Muscle of arm (tissue), 14 donors: ENCODE measurements around the gene PCDHGB2. TPM values are rescaled to one million over a fixed set of nuclear protein-coding genes. Genes with fewer than 3 reads are reported as not detected.
"Not testable (repeated sequence)": the region's sequence is repeated elsewhere in the genome, so short reads cannot be mapped to it uniquely, and the experiment has no call there.

Experiments
- DNase-seq: peaks from one replicate; pipeline ENCODE4 v3.0.0-alpha.2; 2013
- long read RNA-seq, 11 donors: transcript quantifications; one replicate each; lab custom pipeline, GENCODE V29; 2026
- polyA plus RNA-seq, 12 donors: library from polyadenylated mRNA; unstranded; fragments of 120-200 nt; gene quantifications; one replicate each; pipeline ENCODE4 v1.2.1, GENCODE V29; 2013; ENCODE audit not compliant: insufficient read length in 12 of 12

Gene PCDHGB2
- polyA plus RNA-seq: 1 to 10 TPM in 10 of 12 donors, not detected in 2; 1.8 to 3.0 (median 2.1) TPM
- long read RNA-seq, donor 1, partial matches to known transcripts: 0 of 1 reads
- long read RNA-seq, donor 1, other reads (novel, unspliced or antisense): 0 of 1 reads
- long read RNA-seq, donor 2: 0 reads
- long read RNA-seq, donor 3, partial matches to known transcripts: 0 of 2 reads
- long read RNA-seq, donor 3, other reads (novel, unspliced or antisense): 0 of 2 reads
- long read RNA-seq, donor 4: 0 reads
- long read RNA-seq, donor 5, partial matches to known transcripts: 0 of 4 reads
- long read RNA-seq, donor 5, other reads (novel, unspliced or antisense): 0 of 4 reads
- long read RNA-seq, donor 6, partial matches to known transcripts: 0 of 1 reads
- long read RNA-seq, donor 6, other reads (novel, unspliced or antisense): 0 of 1 reads
- long read RNA-seq, donor 7, full-length matches to known transcripts: 6 of 6 reads
- long read RNA-seq, donor 7, partial matches to known transcripts: 0 of 6 reads
- long read RNA-seq, donor 7, other reads (novel, unspliced or antisense): 0 of 6 reads
- long read RNA-seq, donor 8, partial matches to known transcripts: 0 of 1 reads
- long read RNA-seq, donor 8, other reads (novel, unspliced or antisense): 0 of 1 reads
- long read RNA-seq, donor 9, partial matches to known transcripts: 0 of 3 reads
- long read RNA-seq, donor 9, other reads (novel, unspliced or antisense): 0 of 3 reads
- long read RNA-seq, donor 10: 0 reads
- long read RNA-seq, donor 11, full-length matches to known transcripts: 2 of 2 reads
- long read RNA-seq, donor 11, partial matches to known transcripts: 0 of 2 reads
- long read RNA-seq, donor 11, other reads (novel, unspliced or antisense): 0 of 2 reads

GRCh38 chr5:141359790-141360426 is at the start of gene PCDHGB2:
PCDHGB2 (plus strand) TSS chr5:141359994; CDS start chr5:141360136, 142 bp downstream.
- DNase-seq: no peak

- DNase-seq: no peak
Observed at GRCh38 chr5:141313711-141314110, 46.1 kb upstream of the PCDHGB2 start.

GRCh38 chr5:141316963-141317362 is 42.8 kb upstream of the PCDHGB2 start:
- DNase-seq: not testable (repeated sequence)

GRCh38 chr5:141319202-141319601 is 40.6 kb upstream of the PCDHGB2 start:
- no peak for DNase-seq

GRCh38 chr5:141319699-141320098 is 40.1 kb upstream of the PCDHGB2 start:
- no peak for DNase-seq

GRCh38 chr5:141320225-141321169 is 39.3 kb upstream of the PCDHGB2 start, which contains the start of gene TAF7:
TAF7 (minus strand) TSS chr5:141320784; CDS start chr5:141320044, 740 bp downstream.
- peak; percentile 95 for DNase-seq

- DNase-seq: no peak
Observed at GRCh38 chr5:141322261-141322660, 37.5 kb upstream of the PCDHGB2 start.

GRCh38 chr5:141326088-141326854 is 33.5 kb upstream of the PCDHGB2 start:
- DNase-seq: peak; percentile 11

- DNase-seq: no peak
Observed at GRCh38 chr5:141328231-141328630, 31.6 kb upstream of the PCDHGB2 start.

GRCh38 chr5:141330299-141331080 is 29.3 kb upstream of the PCDHGB2 start, which contains the start of gene PCDHGA1:
PCDHGA1 (plus strand) TSS chr5:141330514.
- DNase-seq: no peak

- not testable (repeated sequence) for DNase-seq
Observed at GRCh38 chr5:141332571-141332970, 27.2 kb upstream of the PCDHGB2 start.

- peak; percentile 30 for DNase-seq
Observed at GRCh38 chr5:141338538-141339306, 21.1 kb upstream of the PCDHGB2 start, which contains the start of gene PCDHGA2. PCDHGA2 (plus strand) TSS chr5:141338760.

GRCh38 chr5:141340781-141341354 is 18.9 kb upstream of the PCDHGB2 start:
- DNase-seq: not testable (repeated sequence)

- no peak for DNase-seq
Observed at GRCh38 chr5:141342773-141343172, 17.0 kb upstream of the PCDHGB2 start.

GRCh38 chr5:141343242-141343952 is 16.4 kb upstream of the PCDHGB2 start, which contains the start of gene PCDHGA3:
PCDHGA3 (plus strand) TSS chr5:141343829; CDS start chr5:141344034, 205 bp downstream.
- DNase-seq: no peak

- DNase-seq: no peak
Observed at GRCh38 chr5:141343953-141344463, 15.8 kb upstream of the PCDHGB2 start.

- no peak for DNase-seq
Observed at GRCh38 chr5:141345327-141345726, 14.5 kb upstream of the PCDHGB2 start.
